Anterior cingulate cortex (tissue), 58 donors: ENCODE results near the gene P2RX5.
"Not testable (repeated sequence)": the region's sequence is repeated elsewhere in the genome, so short reads cannot be mapped to it uniquely, and the experiment has no call there.

Source experiments
- DNase-seq, 58 donors: peaks; one replicate each; lab custom pipeline; 2025; lab: John Stamatoyannopoulos, UW

P2RX5 gene

DNA sequence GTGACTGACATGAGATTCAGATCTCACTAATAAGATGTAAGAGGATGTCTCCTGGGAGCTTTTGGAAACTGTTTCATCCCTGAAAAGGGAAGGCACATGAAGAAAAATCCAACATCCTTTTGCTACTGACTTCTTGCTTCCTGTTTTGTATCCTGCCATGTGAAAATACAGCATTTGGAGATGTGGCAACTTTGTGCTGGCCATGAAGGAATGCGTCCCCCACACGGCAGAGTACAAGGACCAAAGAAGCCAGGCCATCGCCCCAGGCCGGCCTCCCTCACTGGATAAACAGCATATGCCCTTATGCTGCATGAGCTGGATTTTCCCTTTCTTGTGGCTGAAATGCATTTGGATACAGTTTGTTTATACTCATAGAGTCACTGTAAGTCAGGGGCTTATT lies 22.2 kb upstream of the P2RX5 start:
- no peak for DNase-seq

DNA sequence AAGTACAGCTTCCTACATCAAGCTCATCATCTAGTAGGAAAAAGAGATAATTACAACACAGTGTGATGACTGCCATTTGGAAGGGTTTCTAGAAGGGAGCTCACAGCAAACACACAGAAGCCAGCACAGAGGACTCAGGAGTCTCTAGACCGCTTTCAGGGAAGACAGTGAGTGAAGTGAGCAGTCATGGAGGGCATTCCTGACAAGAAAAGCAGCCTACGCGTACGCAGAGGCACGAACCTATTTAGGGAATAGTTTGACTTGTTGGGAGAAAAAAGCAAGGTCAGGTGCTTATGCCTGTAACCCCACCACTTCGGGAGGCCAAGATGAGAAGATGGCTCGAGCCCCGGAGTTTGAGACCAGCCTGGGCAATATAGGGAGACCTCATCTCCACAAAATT lies 19.3 kb upstream of the P2RX5 start:
- DNase-seq = no peak

DNA sequence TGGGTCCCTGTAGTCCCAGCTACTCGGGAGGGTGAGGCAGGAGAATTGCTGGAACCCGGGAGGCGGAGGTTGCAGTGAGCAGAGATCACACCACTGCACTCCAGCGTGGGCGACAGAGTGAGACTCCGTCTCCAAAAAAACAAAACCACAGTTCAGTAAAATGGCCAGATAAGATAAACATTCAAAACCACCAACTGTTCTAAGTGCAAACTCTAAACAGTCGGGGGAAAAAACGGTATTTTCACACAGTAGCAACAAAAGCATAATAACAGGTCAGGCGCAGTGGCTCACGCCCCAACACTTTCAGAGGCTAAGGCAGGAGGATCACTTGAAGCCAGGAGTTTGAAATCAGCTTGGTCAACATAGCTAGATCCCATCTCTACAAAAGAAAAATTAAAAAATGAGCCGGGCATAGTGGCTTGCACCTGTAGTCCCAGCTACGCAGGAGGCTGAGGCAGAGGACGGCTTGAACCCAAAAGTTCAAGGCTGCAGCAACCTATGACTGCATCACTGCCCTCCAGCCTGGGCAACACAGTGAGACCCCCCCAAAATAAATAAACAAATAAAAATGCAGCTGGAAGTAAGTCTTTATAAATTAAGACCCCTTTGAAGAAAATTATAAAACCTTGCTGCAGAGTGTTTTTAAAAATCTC lies 17.0 kb upstream of the P2RX5 start:
- DNase-seq = no peak

GRCh38 chr17:3710951-3711383 lies 15.0 kb upstream of the P2RX5 start:
- no peak for DNase-seq

DNA sequence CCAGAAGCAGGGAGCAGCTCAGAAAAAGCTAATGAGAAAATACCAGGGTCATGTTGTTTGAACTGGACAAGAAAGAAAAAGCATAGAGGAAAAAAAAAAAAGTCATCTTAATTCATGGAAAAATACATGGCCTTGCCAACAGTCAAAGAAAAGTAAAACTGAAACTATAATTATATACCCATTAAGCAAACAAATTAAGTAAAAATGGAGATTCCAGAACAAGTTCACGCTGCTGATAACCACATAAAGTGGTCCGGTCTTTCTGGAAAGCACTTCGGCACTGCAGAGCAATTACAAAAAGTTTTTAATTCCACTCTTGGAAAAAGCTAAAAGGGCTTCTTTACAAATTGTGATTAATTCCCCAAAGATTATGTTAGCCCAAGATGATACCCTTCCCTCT lies 12.4 kb upstream of the P2RX5 start:
- DNase-seq = no peak

- DNase-seq = not testable (repeated sequence)
Observed at GRCh38 chr17:3705718-3705984, 9.7 kb upstream of the P2RX5 start.

DNA sequence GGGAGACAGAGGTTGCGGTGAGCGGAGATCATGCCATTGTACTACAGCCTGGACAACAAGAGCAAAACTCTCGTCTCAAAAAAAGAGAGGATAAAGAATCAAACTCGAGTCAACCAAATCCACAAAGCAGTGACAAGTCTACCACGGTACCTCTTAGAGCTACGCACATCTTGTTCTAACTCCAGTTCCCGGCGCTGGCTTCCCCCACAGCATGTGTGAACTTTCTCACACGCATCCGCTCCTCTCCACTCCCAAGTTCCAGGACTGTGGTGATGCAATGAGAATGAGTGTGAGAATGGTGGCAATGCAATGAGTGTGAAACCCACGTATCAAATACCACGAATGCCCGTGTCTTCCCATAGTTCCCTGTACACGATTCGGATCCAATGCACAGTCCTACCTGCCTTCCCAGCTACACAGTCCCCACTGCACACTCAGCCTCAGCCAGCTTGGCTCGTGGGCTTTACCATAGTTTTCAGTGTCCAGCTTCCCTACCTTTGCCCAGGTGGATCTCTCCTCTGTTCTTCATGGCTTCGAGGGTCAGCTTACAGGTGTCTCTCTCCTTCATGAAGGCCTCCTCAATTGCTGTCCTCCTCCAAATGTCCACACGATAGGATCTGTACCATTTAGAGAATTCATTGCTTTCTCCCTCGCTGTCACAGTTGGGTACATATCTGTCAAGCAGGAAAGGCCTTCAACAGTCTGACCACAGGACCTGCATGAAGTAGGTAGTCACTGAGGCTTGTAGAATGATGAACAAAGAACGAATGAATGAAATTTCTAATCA lies 9.2 kb upstream of the P2RX5 start:
- no peak for DNase-seq

DNA sequence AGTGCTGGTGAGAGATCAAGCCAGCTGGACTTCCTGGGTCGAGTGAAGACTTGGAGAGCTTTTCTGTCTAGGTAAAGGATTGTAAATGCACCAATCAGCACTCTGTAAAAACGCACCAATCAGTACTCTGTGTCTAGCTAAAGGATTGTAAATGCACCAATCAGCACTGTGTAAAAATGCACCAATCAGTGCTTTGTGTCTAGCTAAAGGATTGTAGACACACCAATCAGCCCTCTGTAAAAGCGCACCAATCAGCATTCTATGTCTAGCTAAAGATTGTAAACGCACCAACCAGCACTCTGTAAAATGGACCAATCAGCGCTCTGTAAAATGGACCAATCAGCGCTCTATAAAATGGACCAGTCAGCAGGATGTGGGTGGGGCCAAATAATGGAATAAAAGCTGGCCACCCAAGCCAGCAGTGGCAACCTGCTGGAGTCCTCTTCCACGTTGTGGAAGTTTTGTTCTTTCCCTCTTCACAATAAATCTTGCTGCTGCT lies 6.1 kb upstream of the P2RX5 start:
- DNase-seq = not testable (repeated sequence)

- DNase-seq = no peak
Observed at GRCh38 chr17:3699951-3700350, 4.0 kb upstream of the P2RX5 start.

GRCh38 chr17:3698139-3698538 lies 2.2 kb upstream of the P2RX5 start:
- DNase-seq = no peak

DNA sequence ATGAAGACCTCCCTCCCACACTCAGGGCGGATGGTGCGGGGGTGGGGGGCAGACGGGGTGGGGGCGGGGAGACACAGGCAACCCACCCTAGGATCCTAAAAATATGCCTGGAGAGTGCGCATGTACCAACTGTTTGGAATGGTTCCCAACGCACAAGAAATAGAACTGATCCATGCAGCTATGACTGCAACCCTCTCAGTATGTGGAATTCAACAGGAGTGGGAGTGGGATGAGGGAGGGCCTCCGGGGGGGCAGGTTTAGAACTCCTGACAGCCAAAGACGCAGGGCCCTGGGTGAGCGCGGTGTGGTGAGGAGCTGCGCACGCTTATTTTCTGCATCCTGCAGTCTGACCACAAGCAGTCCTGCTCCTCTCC lies 1.1 kb upstream of the P2RX5 start:
- DNase-seq = peak in 23 of 58 donors; percentile 7 to 59 (median 32)

GRCh38 chr17:3695129-3695722 lies 729 bp downstream of the P2RX5 start:
- peak in 2 of 58 donors; percentile 19 to 56 for DNase-seq

GRCh38 chr17:3693829-3694231 lies 2.1 kb downstream of the P2RX5 start:
- no peak for DNase-seq

DNA sequence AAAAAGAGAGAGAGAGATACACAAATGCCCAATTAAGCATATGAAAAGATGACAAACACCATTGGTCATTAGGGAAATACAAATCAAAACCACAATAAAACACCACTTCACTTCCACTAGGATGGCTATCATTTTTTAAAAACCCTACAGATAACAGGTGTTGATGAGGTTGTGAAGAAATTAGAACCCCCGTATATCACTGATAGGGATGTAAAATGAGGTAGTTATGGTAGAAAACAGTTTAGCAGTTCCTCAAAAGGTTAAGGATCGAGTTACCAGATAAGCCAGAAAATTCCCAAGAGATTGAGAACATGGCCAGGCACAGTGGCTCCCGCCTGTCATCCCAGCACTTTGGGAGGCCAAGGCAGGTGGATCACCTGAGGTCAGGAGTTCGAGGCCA lies 2.8 kb downstream of the P2RX5 start:
- DNase-seq = no peak

- no peak for DNase-seq
Observed at GRCh38 chr17:3692346-3692745, 3.6 kb downstream of the P2RX5 start.

- DNase-seq = no peak
Observed at GRCh38 chr17:3691617-3692067, 4.3 kb downstream of the P2RX5 start.

- DNase-seq = no peak
Observed at GRCh38 chr17:3690094-3690715, 5.8 kb downstream of the P2RX5 start.

DNA sequence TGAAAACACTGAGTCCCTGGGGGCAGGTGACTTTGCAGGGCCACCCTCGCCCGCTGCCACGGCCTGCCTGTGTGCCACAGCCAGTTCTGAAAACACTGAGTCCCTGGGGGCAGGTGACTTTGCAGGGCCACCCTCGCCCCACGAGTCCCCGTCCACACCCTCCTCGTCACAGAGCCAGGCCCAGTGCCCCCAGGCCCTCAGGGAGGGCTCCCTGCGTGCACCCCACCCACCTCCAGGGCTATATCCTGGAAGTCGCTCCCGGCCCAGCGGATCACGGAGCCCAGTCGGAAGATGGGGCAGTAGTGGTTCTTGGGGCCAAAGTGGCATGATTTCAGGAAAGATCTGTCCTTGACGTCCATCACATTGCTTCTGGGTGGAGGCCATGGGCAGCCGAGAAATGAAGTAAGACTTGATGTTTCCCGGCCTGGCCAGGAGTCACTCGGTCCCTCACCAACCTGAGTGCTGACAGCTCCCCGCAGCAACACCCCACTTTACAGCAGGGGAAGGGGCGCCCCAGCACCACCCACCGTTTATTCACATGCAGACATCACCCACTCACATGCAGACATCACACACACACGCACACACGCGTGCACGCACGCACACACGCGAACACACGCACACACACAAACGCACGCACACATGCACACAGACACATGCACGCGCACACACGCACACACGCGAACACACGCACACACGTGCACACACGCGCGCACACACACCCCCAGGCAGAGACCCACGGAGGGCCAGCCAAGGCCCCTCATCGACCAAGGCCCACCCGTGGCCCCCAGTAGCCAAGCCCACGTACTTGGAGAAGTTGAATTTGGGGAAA lies 6.5 kb downstream of the P2RX5 start:
- no peak for DNase-seq

DNA sequence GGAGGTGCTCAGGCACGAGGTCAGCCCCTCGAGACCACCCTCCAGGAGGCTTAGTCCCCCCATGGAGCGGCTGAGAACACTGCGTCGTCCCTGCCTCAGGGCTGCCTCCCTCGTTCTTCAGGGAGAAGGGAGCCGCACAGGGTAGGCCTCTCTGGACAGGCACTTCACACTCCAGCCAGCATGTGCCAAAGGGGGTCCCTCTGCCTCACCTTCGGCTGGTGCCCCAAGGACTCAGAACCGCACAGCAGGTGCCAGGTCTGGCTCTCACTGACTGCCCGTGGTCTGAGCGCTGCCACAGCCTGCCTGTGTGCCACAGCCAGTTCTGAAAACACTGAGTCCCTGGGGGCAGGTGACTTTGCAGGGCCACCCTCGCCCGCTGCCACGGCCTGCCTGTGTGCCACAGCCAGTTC lies 7.1 kb downstream of the P2RX5 start:
- no peak for DNase-seq

- peak in 1 of 58 donors; percentile 12 for DNase-seq
Observed at GRCh38 chr17:3688027-3688553, 7.9 kb downstream of the P2RX5 start.
